Natural killer cell (primary cell): ENCODE data around the gene ALDH1A2. TPM values are rescaled to one million over a fixed set of nuclear protein-coding genes. Genes with fewer than 3 reads are reported as not detected.

Experiments
- ATAC-seq, 3 donors: fragments of 150-1000 bp in 2 of 3; fragments of 200-7000 bp in 1 of 3; cut with Tn5 transposase; 1 replicate in 1 of 3; 2 replicates in 2 of 3; pipeline ENCODE4 v1.10.0; 2021; ENCODE audit warnings: mild to moderate bottlenecking in 2 of 3, moderate library complexity in 2 of 3
- DNase-seq, 2 donors: peaks; one replicate each; pipeline versions ENCODE4 v3.0.0 to v3.0.0-alpha.2; 2013 to 2021; ENCODE audit warnings: mixed read lengths in 1 of 2
- H3K27ac ChIP-seq: one replicate; pipeline ENCODE4 v1.5.1; 2013; ENCODE audit warnings: mild to moderate bottlenecking, low read length
- H3K27me3 ChIP-seq: one replicate; pipeline ENCODE4 v1.6.1; 2013; ENCODE audit warnings: low read length; ENCODE audit not compliant: control insufficient read depth, insufficient read depth
- H3K36me3 ChIP-seq: one replicate; pipeline ENCODE4 v1.6.1; 2013; ENCODE audit warnings: low read length; ENCODE audit not compliant: control insufficient read depth, insufficient read depth
- H3K4me1 ChIP-seq: one replicate; pipeline ENCODE4 v1.6.1; 2013; ENCODE audit warnings: low read length; ENCODE audit not compliant: control insufficient read depth, insufficient read depth
- H3K4me3 ChIP-seq: one replicate; pipeline ENCODE4 v1.5.1; 2013; ENCODE audit warnings: low read length
- H3K9me3 ChIP-seq: one replicate; pipeline ENCODE4 v1.6.1; 2013; ENCODE audit warnings: low read length; ENCODE audit not compliant: control insufficient read depth, insufficient read depth
- H3K27ac Mint-ChIP-seq, 2 donors: one replicate each; pipeline ENCODE4 v1.8.0; 2022; ENCODE audit warnings: mild to moderate bottlenecking in 2 of 2, mixed read lengths in 2 of 2, moderate library complexity in 1 of 2
- H3K27me3 Mint-ChIP-seq, 2 donors: one replicate each; pipeline ENCODE4 v1.8.0; 2022; ENCODE audit warnings: low read depth in 2 of 2, mixed read lengths in 2 of 2
- H3K36me3 Mint-ChIP-seq: one replicate; pipeline ENCODE4 v1.8.0; 2022; ENCODE audit warnings: mixed read lengths
- H3K4me1 Mint-ChIP-seq, 2 donors: one replicate each; pipeline ENCODE4 v1.8.0; 2022; ENCODE audit warnings: mixed read lengths in 2 of 2
- H3K4me3 Mint-ChIP-seq: one replicate; pipeline ENCODE4 v1.8.0; 2022; ENCODE audit warnings: mild to moderate bottlenecking, moderate library complexity, mixed read lengths
- H3K9me3 Mint-ChIP-seq, 2 donors: one replicate each; pipeline ENCODE4 v1.8.0; 2022; ENCODE audit warnings: mixed read lengths in 2 of 2
- CTCF ChIP-seq: fragments of 200-600 bp; IDR thresholded peaks from one replicate; pipeline ENCODE4 v1.8.0; 2022; ENCODE audit warnings: antibody characterized with exemption
- WGBS: methylation state at CpG from one replicate; pipeline ENCODE4 v1.1.7; 2013; ENCODE audit warnings: missing lambda C conversion rate; ENCODE audit not compliant: insufficient coverage; 5-methylcytosine and 5-hydroxymethylcytosine counted together
- intact Hi-C: fragments of 100-400 bp; cut with micrococcal nuclease; formaldehyde crosslinking; loops from one replicate; pipeline ENCODE4 v1.14.2; 2022
- total RNA-seq, 4 donors: library from RNA; stranded (reverse); fragments of 120-200 nt in 1 of 4; gene quantifications; one replicate each; pipeline versions ENCODE4 v1.2.3 to v1.2.4, GENCODE V29; 2013 to 2022

Gene ALDH1A2
- total RNA-seq, 3 donors from 2014 or later (not counting 1 experiment from before 2014, with no cell fraction given), result 0.73 to 3.6 (median 2.8) TPM

GRCh38 chr15:58070801-58071418, 5.4 kb upstream of the ALDH1A2 start:
- WGBS, result 44% methylated on average over 6 of the region's 7 CpGs
- TF ChIP-seq CTCF, result peak; percentile 72
- Histone ChIP-seq H3K27ac (no peak overlapping the region), H3K27me3 (peaks cover 16% of the 10 kb centered on the region), H3K9me3 (no peaks in the 10 kb centered on the region), H3K36me3 (no peaks in the 10 kb centered on the region), H3K4me3 (no peak overlapping the region), H3K4me1 (peaks cover 7% of the 10 kb centered on the region)
- peak; percentile 22 to 57 for DNase-seq
- Mint-ChIP-seq H3K27me3 (peaks cover 48 to 84% of the 10 kb centered on the region in 2 donors), H3K4me1 (peaks cover 4 to 6% of the 10 kb centered on the region in 2 donors), H3K4me3 (no peak overlapping the region), H3K9me3 (no peaks in the 10 kb centered on the region), H3K36me3 (no peaks in the 10 kb centered on the region), H3K27ac (no peak overlapping the region)
- intact Hi-C loops, result no loop called here
- ATAC-seq, result peak in 1 of 3 donors; percentile 47

GRCh38 chr15:58069008-58069407, 3.5 kb upstream of the ALDH1A2 start:
- H3K4me1 ChIP-seq, result peaks cover 15% of the 10 kb centered on the region
- Mint-ChIP-seq H3K4me1 (peaks cover 4 to 6% of the 10 kb centered on the region in 2 donors), H3K36me3 (no peaks in the 10 kb centered on the region), H3K27ac (no peak overlapping the region), H3K27me3 (peaks cover 50 to 80% of the 10 kb centered on the region in 2 donors), H3K4me3 (no peak overlapping the region), H3K9me3 (no peaks in the 10 kb centered on the region)
- intact Hi-C loops, result no loop called here
- DNase-seq, result no peak
- no peak for ATAC-seq
- no peak overlapping the region for H3K27ac ChIP-seq
- H3K4me3 ChIP-seq, result no peak overlapping the region
- no peaks in the 10 kb centered on the region for H3K9me3 ChIP-seq
- 84% methylated on average over 3 of the region's 5 CpGs for WGBS
- no peak for TF ChIP-seq CTCF
- H3K27me3 ChIP-seq, result peaks cover 30% of the 10 kb centered on the region
- H3K36me3 ChIP-seq, result no peaks in the 10 kb centered on the region

- peaks cover 56 to 78% of the 10 kb centered on the region in 2 donors for H3K27me3 Mint-ChIP-seq
- Histone ChIP-seq H3K36me3 (no peaks in the 10 kb centered on the region), H3K4me1 (peaks cover 15% of the 10 kb centered on the region), H3K27ac (no peak overlapping the region), H3K4me3 (peak overlapping the region; percentile 28), H3K9me3 (no peaks in the 10 kb centered on the region), H3K27me3 (peaks cover 49% of the 10 kb centered on the region)
- peak; percentile 81 for TF ChIP-seq CTCF
- H3K4me1 Mint-ChIP-seq, result peaks cover 4 to 6% of the 10 kb centered on the region in 2 donors
- peak; percentile 36 to 50 for DNase-seq
- ATAC-seq, result peak; percentile 88 to 95 (median 92)
- WGBS, result 9% methylated on average over 59 of the region's 59 CpGs
- H3K36me3 Mint-ChIP-seq, result no peaks in the 10 kb centered on the region
- no peaks in the 10 kb centered on the region for H3K9me3 Mint-ChIP-seq
- intact Hi-C loops, result no loop called here
- H3K27ac Mint-ChIP-seq, result no peak overlapping the region
- peak overlapping the region; percentile 70 for H3K4me3 Mint-ChIP-seq
Observed at GRCh38 chr15:58066042-58066867, 744 bp upstream of the ALDH1A2 start.
